Measurements from ENCODE around the gene FOCAD.

DNA sequence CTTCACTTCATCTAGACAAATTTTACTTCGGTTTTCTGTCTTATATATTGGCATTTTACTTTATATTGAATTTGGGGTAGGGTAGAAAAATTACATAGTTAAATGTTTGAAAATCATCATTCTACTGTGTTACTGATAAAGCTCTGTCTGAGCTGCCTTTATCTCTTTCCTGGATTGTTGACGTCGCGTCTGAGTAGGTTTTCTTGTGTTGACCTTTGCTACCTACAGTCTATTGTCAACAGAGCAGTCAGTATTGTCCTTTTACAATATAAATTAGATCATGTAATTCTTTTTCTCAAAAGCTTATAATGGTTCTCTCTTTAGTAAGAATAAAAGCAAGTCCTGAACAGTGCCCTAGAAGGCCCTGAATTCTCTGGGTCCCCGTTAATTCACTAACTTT lies 219.2 kb downstream of the FOCAD start:
- TF ChIP-seq POU2F2 (IDR thresholded peaks at IDR 0.05; ENCODE audit: low read depth, low read length) (no peak), SPI1 (IDR thresholded peaks at IDR 0.05; ENCODE audit: low read depth, low read length) (no peak), POLR2AphosphoS5 (IDR thresholded peaks at IDR 0.05; ENCODE audit: low read depth, low read length) (no peak)

All from GM12891 (cell line).